Ovary (tissue), 9 donors: ENCODE results near the gene PSMC2. TPM values are rescaled to one million over a fixed set of nuclear protein-coding genes. Genes with fewer than 3 reads are reported as not detected.

Experiments used
- DNase-seq, 5 donors: peaks; one replicate each; pipeline ENCODE4 v3.0.0-alpha.2; 2019 to 2020
- H3K27ac ChIP-seq, 2 donors: fragments of 200-600 bp; one replicate each; pipeline versions ENCODE4 v1.5.1 to v1.8.0; 2019 to 2022
- H3K27me3 ChIP-seq: fragments of 200-600 bp; one replicate; pipeline ENCODE4 v1.8.0; 2022
- H3K36me3 ChIP-seq: fragments of 200-600 bp; sonication (generic); one replicate; pipeline ENCODE4 v1.5.1; 2019
- H3K4me1 ChIP-seq: one replicate; pipeline ENCODE4 v1.8.1; 2013; ENCODE audit warnings: mild to moderate bottlenecking, moderate library complexity; ENCODE audit not compliant: insufficient read depth
- H3K4me3 ChIP-seq: fragments of 200-600 bp; sonication (generic); one replicate; pipeline ENCODE4 v1.5.1; 2017
- H3K9me3 ChIP-seq, 2 donors: fragments of 200-600 bp in 1 of 2; sonication (generic) in 1 of 2; one replicate each; pipeline versions ENCODE4 v1.5.1 to v1.8.1; 2013 to 2019; ENCODE audit warnings: mild to moderate bottlenecking in 1 of 2, moderate library complexity in 1 of 2
- EP300 ChIP-seq: sonication (generic); formaldehyde crosslinking; IDR thresholded peaks from one replicate; pipeline ENCODE4 v1.6.1; 2017; ENCODE audit warnings: antibody characterized with exemption
- POLR2A ChIP-seq: fragments of 450-650 bp; IDR thresholded peaks from one replicate; pipeline ENCODE4 v1.6.1; 2017; ENCODE audit warnings: antibody characterized with exemption, mild to moderate bottlenecking, moderate library complexity
- WGBS, 3 donors: extraction: QIAGEN DNeasy Blood & Tissue Kit in 1 of 3; methylation state at CpG; one replicate each; pipeline versions ENCODE4 v1.1.5 to v1.1.7; 2013 to 2017; 5-methylcytosine and 5-hydroxymethylcytosine counted together
- intact Hi-C, 4 donors: fragments of 100-400 bp; cut with DNase I; formaldehyde crosslinking; loops; one replicate each; pipeline versions ENCODE4 v1.11.0 to v1.15.1; 2022 to 2023
- polyA plus RNA-seq, 2 donors: library from polyadenylated mRNA; stranded (reverse); fragments of 200-250 nt in 1 of 2; fragments of 350-450 nt in 1 of 2; fragmentation: Illumina TruSeq in 1 of 2; extraction: RNeasy Lipid Tissue Mini Kit (QIAGEN cat#74804) in 1 of 2; gene quantifications; one replicate each; pipeline ENCODE4 v1.2.3, GENCODE V29; 2013 to 2014
- total RNA-seq, 7 donors: library from RNA; depleted of rRNA in 2 of 7; stranded (reverse); fragments of >200 nt in 2 of 7; fragmentation: NEBNext Ultra II Directional in 3 of 7; extraction: Animal tissue kit (Norgen Biotek cat#: 25700) in 3 of 7; gene quantifications; one replicate each; pipeline versions ENCODE4 v1.1.0 to v1.2.4, GENCODE V29; 2016 to 2023
- TF ChIP-seq, protein P1 (sequence below), 3 donors: fragments of 450-650 bp in 2 of 3; fragments of 200-600 bp in 1 of 3; IDR thresholded peaks; one replicate each; pipeline versions ENCODE4 v1.5.1 to v1.8.0; 2016 to 2022; ENCODE audit warnings: antibody characterized with exemption in 3 of 3, mild to moderate bottlenecking in 1 of 3
- donor health status: DM: no; HTN: no; CAD: no; lungs with moderate emphysema.
- donor health status: DM: no; HTN: no; CAD: no.
- donor health status: Bipolar disorder and iron deficiency.
- donor health status: DM: yes; HTN: yes; CAD: no.
- donor health status: DM: no; HTN: no; CAD: no.
- donor health status: DM: yes; HTN: yes; CAD: no.

The PSMC2 gene
- total and polyA plus RNA-seq, 9 donors = 55.1 to 104 (median 82.1) TPM

DNA sequence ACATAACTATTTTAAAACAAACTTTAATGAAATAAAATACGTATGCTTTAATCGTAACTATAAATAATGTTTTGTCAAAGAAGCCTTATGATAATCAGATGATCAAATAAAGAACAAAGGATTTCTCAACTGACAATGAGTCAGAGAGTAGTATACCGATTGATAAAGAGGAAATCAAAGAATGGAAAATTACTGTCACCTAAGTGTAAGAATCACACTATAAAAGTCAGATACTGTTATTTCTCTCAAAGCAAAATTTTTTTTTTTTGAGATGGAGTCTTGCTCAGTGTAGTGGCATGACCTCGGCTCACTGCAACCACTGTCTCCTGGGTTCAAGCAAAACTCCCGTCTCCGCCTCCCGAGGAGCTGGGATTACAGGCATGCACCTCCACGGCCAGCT is 21.7 kb upstream of the PSMC2 start:
- no peaks in the 10 kb centered on the region for H3K36me3 ChIP-seq
- 91 to 95% (median 93%) methylated on average over 8 of the region's 8 CpGs for WGBS, 3 donors
- no peak for DNase-seq
- H3K4me3 ChIP-seq = no peak overlapping the region
- TF ChIP-seq, protein P1, sequence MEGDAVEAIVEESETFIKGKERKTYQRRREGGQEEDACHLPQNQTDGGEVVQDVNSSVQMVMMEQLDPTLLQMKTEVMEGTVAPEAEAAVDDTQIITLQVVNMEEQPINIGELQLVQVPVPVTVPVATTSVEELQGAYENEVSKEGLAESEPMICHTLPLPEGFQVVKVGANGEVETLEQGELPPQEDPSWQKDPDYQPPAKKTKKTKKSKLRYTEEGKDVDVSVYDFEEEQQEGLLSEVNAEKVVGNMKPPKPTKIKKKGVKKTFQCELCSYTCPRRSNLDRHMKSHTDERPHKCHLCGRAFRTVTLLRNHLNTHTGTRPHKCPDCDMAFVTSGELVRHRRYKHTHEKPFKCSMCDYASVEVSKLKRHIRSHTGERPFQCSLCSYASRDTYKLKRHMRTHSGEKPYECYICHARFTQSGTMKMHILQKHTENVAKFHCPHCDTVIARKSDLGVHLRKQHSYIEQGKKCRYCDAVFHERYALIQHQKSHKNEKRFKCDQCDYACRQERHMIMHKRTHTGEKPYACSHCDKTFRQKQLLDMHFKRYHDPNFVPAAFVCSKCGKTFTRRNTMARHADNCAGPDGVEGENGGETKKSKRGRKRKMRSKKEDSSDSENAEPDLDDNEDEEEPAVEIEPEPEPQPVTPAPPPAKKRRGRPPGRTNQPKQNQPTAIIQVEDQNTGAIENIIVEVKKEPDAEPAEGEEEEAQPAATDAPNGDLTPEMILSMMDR (IDR thresholded peaks at IDR 0.05) = no peak
- TF ChIP-seq EP300 (no peak), POLR2A (no peak)
- H3K27ac ChIP-seq = no peak overlapping the region
- no peaks in the 10 kb centered on the region for H3K27me3 ChIP-seq
- H3K4me1 ChIP-seq = no peaks in the 10 kb centered on the region
- no peaks in the 10 kb centered on the region for H3K9me3 ChIP-seq
- intact Hi-C loops = no loop called here

DNA sequence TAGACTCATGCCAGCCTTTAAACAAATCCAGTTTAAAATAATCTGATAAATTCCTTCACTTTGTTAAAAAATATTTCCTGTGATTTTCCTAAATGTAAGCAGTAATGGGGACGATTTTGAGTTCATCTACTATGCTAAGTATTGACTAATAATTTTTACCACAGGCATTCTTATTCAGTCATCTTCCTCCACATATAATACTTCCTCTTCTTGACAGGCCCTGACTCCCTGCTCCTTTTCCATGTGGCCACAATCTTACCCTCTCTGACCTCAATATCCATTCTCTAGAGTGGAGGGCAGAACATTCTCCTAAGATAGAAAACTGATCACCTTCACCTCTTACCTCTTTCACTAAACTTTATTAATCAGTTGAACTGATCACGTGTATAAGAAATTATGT is 10.7 kb upstream of the PSMC2 start:
- no peak for TF ChIP-seq EP300
- TF ChIP-seq, protein P1 (IDR thresholded peaks at IDR 0.05) = no peak
- 82 to 94% (median 92%) methylated on average over 2 of the region's 2 CpGs for WGBS, 3 donors
- no peaks in the 10 kb centered on the region for H3K4me1 ChIP-seq
- no peak for DNase-seq
- H3K27ac ChIP-seq = no peak overlapping the region
- H3K27me3 ChIP-seq = no peaks in the 10 kb centered on the region
- intact Hi-C loops = no loop called here
- H3K36me3 ChIP-seq = no peaks in the 10 kb centered on the region
- H3K9me3 ChIP-seq = no peaks in the 10 kb centered on the region
- H3K4me3 ChIP-seq = no peak overlapping the region

DNA sequence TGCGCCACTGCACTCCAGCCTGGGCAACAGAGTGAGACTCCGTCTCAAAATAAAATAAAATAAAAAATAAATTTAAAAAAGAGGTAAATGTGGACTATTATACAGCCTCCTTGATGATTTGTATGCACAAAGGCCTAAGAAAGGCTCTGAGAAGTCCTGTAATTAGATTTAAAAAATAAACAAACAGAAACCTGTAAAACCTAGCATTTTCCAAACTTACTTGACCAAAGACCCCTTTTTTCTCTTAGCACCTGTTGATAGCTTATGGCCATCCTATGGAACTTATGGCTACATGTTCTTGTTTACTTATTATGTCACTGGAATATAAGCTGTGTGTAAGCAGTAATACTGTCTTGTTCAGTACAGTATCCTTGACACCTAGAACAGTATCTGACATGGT is 8.6 kb upstream of the PSMC2 start:
- H3K36me3 ChIP-seq = no peaks in the 10 kb centered on the region
- DNase-seq = no peak
- TF ChIP-seq POLR2A = no peak

DNA sequence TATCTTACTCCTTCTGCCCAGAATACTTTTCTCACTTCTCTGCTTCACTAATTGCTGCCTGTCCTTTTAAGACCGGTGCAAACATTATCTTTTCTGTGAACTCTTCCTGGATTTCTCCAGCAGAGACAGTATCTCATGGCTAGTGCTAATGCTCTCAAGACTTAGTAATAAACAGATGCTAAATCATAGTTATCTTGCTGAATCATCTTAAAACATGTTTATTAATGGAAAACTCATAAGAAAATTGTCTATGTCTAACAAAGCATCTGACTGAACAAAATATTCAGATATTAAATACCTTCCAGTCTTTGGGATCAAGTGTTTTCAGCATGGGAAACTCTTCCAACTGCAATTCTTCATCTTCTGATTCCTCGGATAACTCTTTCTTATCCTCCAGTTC is 6.0 kb upstream of the PSMC2 start:
- intact Hi-C loops = no loop called here
- TF ChIP-seq EP300 (no peak), POLR2A (no peak)
- TF ChIP-seq, protein P1 (IDR thresholded peaks at IDR 0.05) = no peak
- H3K27me3 ChIP-seq = no peaks in the 10 kb centered on the region
- H3K4me1 ChIP-seq = no peaks in the 10 kb centered on the region
- no peak overlapping the region for H3K4me3 ChIP-seq
- no peak for DNase-seq
- 79 to 88% (median 82%) methylated on average over 2 of the region's 2 CpGs for WGBS, 3 donors
- no peaks in the 10 kb centered on the region for H3K36me3 ChIP-seq
- H3K9me3 ChIP-seq = no peaks in the 10 kb centered on the region
- H3K27ac ChIP-seq = no peak overlapping the region

More for the DNA sequence above, 8.6 kb upstream of the PSMC2 start:
- intact Hi-C loops = no loop called here
- Histone ChIP-seq H3K9me3 (no peaks in the 10 kb centered on the region), H3K4me1 (no peaks in the 10 kb centered on the region), H3K27me3 (no peaks in the 10 kb centered on the region), H3K4me3 (no peak overlapping the region), H3K27ac (no peak overlapping the region)
- 98 to 99% (median 99%) methylated on average over 2 of the region's 2 CpGs for WGBS, 3 donors

DNA sequence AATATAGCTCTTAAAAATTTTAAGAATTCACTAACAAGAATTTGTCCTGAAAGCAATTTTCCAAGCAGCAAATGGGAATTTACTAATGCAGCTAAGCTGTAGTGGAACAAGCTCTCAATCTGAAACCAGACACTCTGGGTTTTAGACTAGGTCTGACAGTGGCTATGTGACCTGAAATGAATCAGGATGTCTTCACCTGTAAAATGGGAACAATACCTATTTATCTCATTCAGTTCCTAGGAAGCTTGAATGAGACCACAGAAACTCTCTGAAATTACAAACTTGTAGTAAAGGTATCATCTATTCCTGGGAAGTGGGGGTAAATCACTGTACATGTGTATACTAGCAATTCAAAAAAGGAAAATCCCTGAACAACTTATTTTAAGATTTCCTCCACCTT is 4.1 kb upstream of the PSMC2 start:
- intact Hi-C loops = no loop called here
- no peak for DNase-seq
- Histone ChIP-seq H3K36me3 (no peaks in the 10 kb centered on the region), H3K4me1 (no peaks in the 10 kb centered on the region), H3K4me3 (no peak overlapping the region), H3K27ac (peak overlapping the region in 1 of 2 donors; percentile 75), H3K27me3 (no peaks in the 10 kb centered on the region), H3K9me3 (no peaks in the 10 kb centered on the region)
- TF ChIP-seq EP300 (no peak), POLR2A (no peak)
- TF ChIP-seq, protein P1 (IDR thresholded peaks at IDR 0.05) = no peak
